Forelimb muscle (tissue), 1 donor: ENCODE data around the gene PSMB8. TPM values are rescaled to one million over a fixed set of nuclear protein-coding genes. Genes with fewer than 3 reads are reported as not detected.

Experiments used
- DNase-seq: peaks from one replicate; pipeline ENCODE4 v3.0.0-alpha.2; 2013; ENCODE audit warnings: low read depth
- polyA plus RNA-seq: library from polyadenylated mRNA; unstranded; fragments of 120-200 nt; gene quantifications from one replicate; pipeline ENCODE4 v1.2.1, GENCODE V29; 2013; ENCODE audit not compliant: insufficient read length

PSMB8 gene
- polyA plus RNA-seq, 1 donor, result 11.8 TPM

GRCh38 chr6:32857156-32857891 lies 13.5 kb upstream of the PSMB8 start:
- DNase-seq, result no peak

- DNase-seq, result no peak
Observed at GRCh38 chr6:32855467-32856174, 11.8 kb upstream of the PSMB8 start.

- DNase-seq, result no peak
Observed at GRCh38 chr6:32854376-32855178, 10.7 kb upstream of the PSMB8 start.

GRCh38 chr6:32853541-32854375 lies 9.9 kb upstream of the PSMB8 start, which contains the start of the genes PSMB9 and TAP1:
Gene PSMB9, plus strand, starts transcription at chr6:32854192. Its CDS starts 38 bp downstream, at chr6:32854230.
Gene TAP1, minus strand, starts transcription at chr6:32853704. Its CDS starts 68 bp downstream, at chr6:32853636.
- DNase-seq, result peak; percentile 88

GRCh38 chr6:32852844-32853540 lies 9.1 kb upstream of the PSMB8 start:
- DNase-seq, result no peak

- DNase-seq, result no peak
Observed at GRCh38 chr6:32852018-32852843, 8.4 kb upstream of the PSMB8 start.

DNA sequence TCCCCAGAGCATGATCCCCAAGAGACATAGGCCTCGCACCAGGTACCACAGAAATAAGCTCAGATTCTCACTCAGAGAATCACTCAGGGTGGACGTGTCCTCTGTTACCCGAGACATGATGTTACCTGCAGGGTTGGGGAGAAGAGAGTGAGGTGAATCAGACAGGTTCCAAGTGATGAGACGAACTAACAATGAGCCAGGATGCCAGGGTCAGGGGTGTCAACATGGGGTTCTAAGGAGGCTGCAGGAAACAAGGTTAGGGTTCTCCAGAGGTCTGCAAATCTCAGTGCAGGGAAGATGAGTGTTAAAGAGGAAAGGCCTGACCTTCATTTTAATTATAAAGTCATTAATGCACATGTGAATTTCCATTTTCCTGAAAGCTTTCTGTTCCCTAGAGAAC lies 7.2 kb upstream of the PSMB8 start:
- DNase-seq, result no peak

GRCh38 chr6:32849126-32849525 lies 5.3 kb upstream of the PSMB8 start:
- no peak for DNase-seq

- DNase-seq, result no peak
Observed at GRCh38 chr6:32847795-32848194, 3.9 kb upstream of the PSMB8 start.

DNA sequence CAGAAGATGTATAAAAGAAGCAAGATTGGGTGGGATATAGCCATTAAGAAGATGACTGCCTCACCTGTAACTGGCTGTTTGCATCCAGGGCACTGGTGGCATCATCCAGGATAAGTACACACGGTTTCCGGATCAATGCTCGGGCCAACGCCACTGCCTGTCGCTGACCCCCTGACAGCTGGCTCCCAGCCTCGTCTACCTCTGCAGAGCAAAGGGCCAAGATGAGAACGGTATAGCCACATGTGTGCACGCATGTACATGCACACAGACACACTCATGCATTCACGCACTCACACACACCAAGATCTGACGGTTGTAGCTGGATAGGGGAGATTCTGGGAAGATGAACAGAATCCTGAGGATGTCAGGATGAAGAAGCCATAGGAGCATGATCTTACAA lies 3.2 kb upstream of the PSMB8 start:
- DNase-seq, result no peak

- DNase-seq, result no peak
Observed at GRCh38 chr6:32845384-32845884, 1.6 kb upstream of the PSMB8 start.

DNA sequence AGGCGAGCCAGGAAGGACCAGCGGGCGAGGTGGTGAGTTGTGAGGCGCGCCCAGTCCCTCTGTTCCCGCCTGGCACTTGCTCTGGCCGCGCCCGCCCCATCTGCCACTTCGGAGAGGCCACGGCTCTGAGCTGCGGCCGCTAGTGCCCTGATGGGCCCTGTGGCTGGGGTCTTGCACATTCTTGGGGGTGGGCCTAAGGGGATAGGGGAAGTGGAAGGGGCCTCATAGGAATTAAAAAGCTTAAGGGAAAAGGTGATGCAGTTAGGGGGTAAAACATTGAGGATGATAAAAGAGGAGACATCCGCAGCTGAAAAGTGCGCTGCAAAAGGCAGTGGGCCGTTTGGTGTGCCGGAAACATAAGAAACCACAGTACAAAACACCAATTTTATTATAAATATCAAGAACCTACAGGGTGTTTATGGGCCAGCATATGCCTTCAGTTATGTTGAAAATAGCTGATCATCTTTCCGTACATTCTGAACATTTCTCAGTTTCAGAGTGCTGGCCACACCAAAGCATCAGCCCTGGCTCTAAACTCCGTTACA lies 1.1 kb upstream of the PSMB8 start:
- no peak for DNase-seq

- no peak for DNase-seq
Observed at GRCh38 chr6:32843331-32843978, 392 bp downstream of the PSMB8 start.

GRCh38 chr6:32842690-32843089 lies 1.2 kb downstream of the PSMB8 start:
- DNase-seq, result no peak

GRCh38 chr6:32842021-32842650 lies 1.7 kb downstream of the PSMB8 start:
- DNase-seq, result no peak

GRCh38 chr6:32840604-32841246 lies 3.1 kb downstream of the PSMB8 start:
- no peak for DNase-seq

GRCh38 chr6:32839356-32839755 lies 4.5 kb downstream of the PSMB8 start:
- DNase-seq, result no peak
